HEK293T (cell line): Measurements from ENCODE around the gene PTP4A1.
"Not testable (repeated sequence)": the region's sequence is repeated elsewhere in the genome, so short reads cannot be mapped to it uniquely, and the experiment has no call there.

ENCODE experiments used
- CTCF ChIA-PET: fragments of 350-600 bp; formaldehyde crosslinking; extraction: SDS; loops from one replicate; lab custom pipeline; 2021; ENCODE audit warnings: antibody characterized with exemption, inconsistent platforms; lab: Yijun Ruan, JAX
- POLR2A ChIA-PET: fragments of 350-600 bp; formaldehyde crosslinking; extraction: SDS; loops from one replicate; lab custom pipeline; 2020; ENCODE audit warnings: antibody characterized with exemption, inconsistent platforms; lab: Yijun Ruan, JAX
- DNase-seq: peaks from one replicate; pipeline ENCODE4 v3.0.0; 2012; ENCODE audit warnings: mixed read lengths; ENCODE audit errors: extremely low spot score
- ARNT ChIP-seq: fragments of 450-650 bp; IDR thresholded peaks from 2 replicates; pipeline ENCODE4 v1.6.1; 2017; ENCODE audit warnings: mild to moderate bottlenecking
- BHLHE40 ChIP-seq: fragments of 450-650 bp; IDR thresholded peaks from 2 replicates; pipeline ENCODE4 v1.6.1; 2016; ENCODE audit warnings: mild to moderate bottlenecking, moderate library complexity, borderline replicate concordance
- CTBP1 ChIP-seq: fragments of 450-650 bp; IDR thresholded peaks from 2 replicates; pipeline ENCODE4 v1.6.1; 2016; ENCODE audit warnings: borderline replicate concordance
- ELF4 ChIP-seq: fragments of 450-650 bp; IDR thresholded peaks from 2 replicates; pipeline ENCODE4 v1.6.1; 2017; ENCODE audit warnings: antibody characterized with exemption
- FOXA1 ChIP-seq: fragments of 450-650 bp; IDR thresholded peaks from 2 replicates; pipeline ENCODE4 v1.6.1; 2016; ENCODE audit warnings: mild to moderate bottlenecking
- FOXK2 ChIP-seq: fragments of 450-650 bp; IDR thresholded peaks from 2 replicates; pipeline ENCODE4 v1.6.1; 2016; ENCODE audit warnings: mild to moderate bottlenecking
- FOXM1 ChIP-seq: fragments of 450-650 bp; IDR thresholded peaks from 2 replicates; pipeline ENCODE4 v1.6.1; 2017; ENCODE audit warnings: mild to moderate bottlenecking, borderline replicate concordance
- HDGF ChIP-seq: fragments of 450-650 bp; IDR thresholded peaks from 2 replicates; pipeline ENCODE4 v1.6.1; 2017; ENCODE audit warnings: antibody characterized with exemption, borderline replicate concordance
- L3MBTL2 ChIP-seq: fragments of 450-650 bp; conservative IDR thresholded peaks from 2 replicates; pipeline ENCODE4 v1.6.1; 2016; ENCODE audit warnings: mild to moderate bottlenecking
- LEF1 ChIP-seq: fragments of 450-650 bp; IDR thresholded peaks from 2 replicates; pipeline ENCODE4 v1.6.1; 2017; ENCODE audit warnings: mild to moderate bottlenecking, borderline replicate concordance
- NFRKB ChIP-seq: fragments of 450-650 bp; IDR thresholded peaks from 2 replicates; pipeline ENCODE4 v1.6.1; 2016; ENCODE audit warnings: mild to moderate bottlenecking, moderate library complexity
- SP1 ChIP-seq: fragments of 450-650 bp; IDR thresholded peaks from 2 replicates; pipeline ENCODE4 v1.6.1; 2017
- SUZ12 ChIP-seq: fragments of 450-650 bp; IDR thresholded peaks from 2 replicates; pipeline ENCODE4 v1.6.1; 2016; ENCODE audit warnings: mild to moderate bottlenecking
- TARDBP ChIP-seq: fragments of 450-650 bp; IDR thresholded peaks from 2 replicates; pipeline ENCODE4 v1.6.1; 2016
- ZNF384 ChIP-seq: fragments of 450-650 bp; IDR thresholded peaks from 2 replicates; pipeline ENCODE4 v1.6.1; 2016
- TF ChIP-seq, protein P1 (sequence below): fragments of 450-650 bp; IDR thresholded peaks from 2 replicates; pipeline ENCODE4 v1.6.1; 2016

PTP4A1 gene

DNA sequence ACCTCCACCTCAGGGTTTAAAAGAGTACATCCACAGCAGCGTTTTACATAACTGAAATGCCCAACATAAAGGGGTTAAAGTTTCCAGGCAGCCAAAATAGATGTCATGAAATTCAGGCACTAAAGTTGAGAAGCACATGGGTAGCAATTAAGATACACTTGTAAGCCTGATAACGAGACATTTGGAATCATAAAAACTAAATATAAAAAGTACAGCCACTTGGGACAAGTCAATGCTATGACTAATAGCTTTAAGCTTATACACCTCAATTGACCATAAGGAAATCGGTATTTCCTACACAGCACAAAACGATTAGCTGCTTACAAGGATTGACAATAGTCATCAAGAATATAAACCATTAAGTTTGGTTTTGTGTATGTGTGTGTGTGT, 11.8 kb downstream of the PTP4A1 start:
- CTCF ChIA-PET = interaction anchor here (1.1 to 1.4 kb wide), 2 partner anchors 10 to 14 kb away, joined by 3 to 5 read pairs; no protein-coding TSS in a partner anchor
- TF ChIP-seq ZNF384 (no peak), LEF1 (no peak), FOXA1 (no peak), HDGF (no peak), FOXK2 (no peak), TARDBP (no peak), SUZ12 (no peak), ARNT (no peak), FOXM1 (no peak), ELF4 (no peak), BHLHE40 (no peak), SP1 (no peak), L3MBTL2 (no peak), NFRKB (no peak)
- TF ChIP-seq, protein P1, sequence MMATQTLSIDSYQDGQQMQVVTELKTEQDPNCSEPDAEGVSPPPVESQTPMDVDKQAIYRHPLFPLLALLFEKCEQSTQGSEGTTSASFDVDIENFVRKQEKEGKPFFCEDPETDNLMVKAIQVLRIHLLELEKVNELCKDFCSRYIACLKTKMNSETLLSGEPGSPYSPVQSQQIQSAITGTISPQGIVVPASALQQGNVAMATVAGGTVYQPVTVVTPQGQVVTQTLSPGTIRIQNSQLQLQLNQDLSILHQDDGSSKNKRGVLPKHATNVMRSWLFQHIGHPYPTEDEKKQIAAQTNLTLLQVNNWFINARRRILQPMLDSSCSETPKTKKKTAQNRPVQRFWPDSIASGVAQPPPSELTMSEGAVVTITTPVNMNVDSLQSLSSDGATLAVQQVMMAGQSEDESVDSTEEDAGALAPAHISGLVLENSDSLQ = no peak
- POLR2A ChIA-PET = no interaction called here
- no peak for DNase-seq

DNA sequence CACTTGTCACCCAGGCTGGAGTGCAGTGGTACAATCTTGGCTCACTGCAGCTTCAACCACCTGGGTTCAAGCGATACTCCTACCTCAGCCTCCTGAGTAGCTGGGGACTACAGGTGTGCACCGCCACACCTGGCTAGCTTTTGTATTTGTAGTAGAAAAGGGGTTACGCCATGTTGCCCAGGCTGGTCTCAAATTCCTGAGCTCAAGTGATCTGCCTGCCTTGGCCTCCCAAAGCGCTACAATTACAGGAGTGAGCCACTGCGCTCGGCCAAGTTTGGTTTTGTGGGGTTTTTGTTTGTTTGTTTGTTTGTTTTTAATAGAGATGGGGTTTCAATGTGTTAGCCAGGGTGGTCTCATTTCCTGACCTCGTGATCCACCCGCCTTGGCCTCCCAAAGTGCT, 12.3 kb downstream of the PTP4A1 start:
- DNase-seq = no peak
- TF ChIP-seq ELF4 = no peak
- TF ChIP-seq HDGF = no peak
- no peak for TF ChIP-seq L3MBTL2
- TF ChIP-seq ARNT = no peak
- TF ChIP-seq FOXA1 = no peak
- TF ChIP-seq FOXM1 = no peak
- no peak for TF ChIP-seq FOXK2
- no peak for TF ChIP-seq LEF1
- TF ChIP-seq CTBP1 = no peak
- TF ChIP-seq ZNF384 = no peak
- TF ChIP-seq, protein P1 = no peak
- TF ChIP-seq SUZ12 = no peak
- no peak for TF ChIP-seq TARDBP
- TF ChIP-seq BHLHE40 = no peak
- no peak for TF ChIP-seq NFRKB
- no peak for TF ChIP-seq SP1
- ChIA-PET CTCF (interaction anchor here (1.4 kb wide), 1 partner anchor 10 kb away, joined by 5 read pairs; no protein-coding TSS in a partner anchor), POLR2A (no interaction called here)

DNA sequence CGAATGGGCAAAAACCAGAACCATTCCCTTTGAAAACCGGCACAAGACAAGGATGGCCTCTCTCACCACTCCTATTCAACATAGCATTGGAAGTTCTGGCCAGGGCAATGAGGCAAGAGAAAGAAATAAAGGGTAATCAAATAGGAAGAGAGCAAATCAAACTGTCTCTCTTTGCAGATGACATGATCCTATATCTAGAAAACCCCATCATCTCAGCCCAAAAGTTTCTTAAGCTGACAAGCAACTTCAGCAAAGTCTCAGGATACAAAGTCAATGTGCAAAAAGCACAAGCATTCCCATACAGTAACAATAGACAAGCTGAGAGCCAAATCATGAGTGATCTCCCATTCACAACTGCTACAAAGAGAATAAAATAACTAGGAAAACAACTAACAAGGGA, 13.4 kb downstream of the PTP4A1 start:
- POLR2A ChIA-PET = interaction anchor here (1.2 kb wide), 1 partner anchor 50 kb away, joined by 3 read pairs; the partner anchor contains the start of gene PHF3
- CTCF ChIA-PET, DNase-seq: not testable (repeated sequence)

DNA sequence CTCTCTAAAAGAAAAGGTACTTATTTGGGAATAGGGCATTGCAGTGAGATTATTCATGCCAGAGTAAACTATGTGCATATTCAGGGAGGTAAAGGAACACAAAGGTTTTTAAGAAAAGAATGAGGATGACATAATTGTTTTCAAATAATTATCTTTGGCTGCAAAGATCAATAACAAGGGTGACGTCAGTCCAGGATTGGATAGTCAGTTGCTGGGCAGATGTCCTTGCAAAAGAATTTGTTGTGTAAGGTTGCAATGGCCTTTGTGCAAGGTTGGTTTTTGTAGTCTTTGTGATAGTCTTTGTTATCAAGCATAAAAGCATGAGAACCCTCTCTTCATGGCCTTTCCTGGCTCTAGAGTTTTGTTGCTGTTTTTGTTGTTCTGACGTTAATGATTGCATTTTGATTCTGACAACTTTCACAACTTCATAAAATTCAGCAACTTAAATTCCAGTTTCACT, 17.7 kb downstream of the PTP4A1 start:
- no peak for TF ChIP-seq FOXA1
- no peak for TF ChIP-seq ARNT
- TF ChIP-seq SUZ12 = no peak
- no peak for TF ChIP-seq NFRKB
- no peak for TF ChIP-seq L3MBTL2
- TF ChIP-seq TARDBP = no peak
- ChIA-PET CTCF (no interaction called here), POLR2A (no interaction called here)
- DNase-seq = no peak

DNA sequence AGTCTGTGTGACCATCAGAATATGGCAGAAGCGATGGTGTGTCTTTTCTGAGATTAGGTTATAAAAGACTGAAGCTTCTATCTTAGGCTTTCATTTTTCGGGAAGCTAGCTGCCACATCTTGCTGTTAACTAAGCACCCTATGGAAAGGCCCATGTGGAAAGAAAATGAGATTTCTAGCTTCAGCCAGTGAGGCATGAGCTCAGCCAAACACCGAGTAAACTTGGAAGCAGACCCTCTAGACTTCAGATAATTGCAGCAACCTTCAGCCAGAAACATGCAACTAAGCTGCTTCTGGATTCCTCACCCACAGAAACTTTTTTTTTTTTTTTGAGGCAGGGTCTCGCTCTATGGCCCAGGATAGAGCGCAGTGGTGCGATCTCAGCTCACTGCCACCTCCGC, 20.6 kb downstream of the PTP4A1 start:
- ChIA-PET POLR2A (interaction anchor here (1.5 kb wide), 1 partner anchor 10 kb away, joined by 5 read pairs; no protein-coding TSS in a partner anchor), CTCF (interaction anchor here (0.6 kb wide), 1 partner anchor 28 kb away, joined by 6 read pairs; no protein-coding TSS in a partner anchor)
- TF ChIP-seq FOXK2 (no peak), NFRKB (no peak), TARDBP (no peak), SP1 (no peak), SUZ12 (no peak), FOXM1 (no peak), FOXA1 (no peak), HDGF (no peak), BHLHE40 (no peak), LEF1 (no peak), ELF4 (no peak), ZNF384 (no peak)
- TF ChIP-seq, protein P1 = no peak
- DNase-seq = no peak

DNA sequence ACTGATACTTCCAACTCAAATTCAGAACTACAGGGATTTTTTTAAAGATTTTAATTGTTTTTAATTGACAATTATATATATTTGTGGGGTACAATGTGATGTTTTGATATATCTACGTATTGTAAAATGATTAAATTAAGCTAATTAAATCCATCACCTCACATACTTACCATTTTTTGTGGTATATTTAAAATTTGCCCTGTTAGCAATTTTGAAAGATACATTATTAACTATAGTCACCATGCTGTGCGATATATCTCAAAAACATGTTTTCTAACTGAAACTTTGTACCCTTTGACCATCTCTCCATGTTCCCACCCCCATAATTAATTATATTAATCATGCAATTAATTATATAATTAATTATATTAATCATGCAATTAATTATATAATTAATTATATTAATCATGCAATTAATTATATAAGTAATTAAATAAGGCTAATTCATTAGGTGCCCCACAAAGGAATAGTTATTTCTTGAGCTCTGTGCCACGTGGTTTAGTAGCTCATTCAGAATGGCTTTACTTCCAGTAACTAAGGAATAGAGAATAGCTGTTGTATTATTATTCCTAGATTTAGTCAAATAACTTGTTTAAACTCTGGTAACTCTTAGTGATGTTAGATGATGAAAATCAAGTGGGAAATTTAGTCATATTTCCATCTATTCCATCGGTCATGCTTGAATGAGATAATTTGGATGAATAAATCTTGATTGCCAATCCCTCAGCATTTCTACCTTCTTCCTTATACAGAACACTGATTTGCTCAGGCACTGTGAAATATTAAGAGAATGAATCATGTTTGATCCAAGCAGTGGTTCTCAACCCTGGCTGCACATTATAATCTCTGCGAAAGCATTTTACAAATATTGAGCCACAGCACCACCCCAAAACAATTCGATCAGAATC, 25.1 kb downstream of the PTP4A1 start:
- TF ChIP-seq BHLHE40 = no peak
- peak; percentile 24; the same call in 1 of the 2 replicates for TF ChIP-seq L3MBTL2
- no peak for DNase-seq
- ChIA-PET POLR2A (interaction anchor here (0.6 to 2.2 kb wide), 3 partner anchors 11 to 38 kb away, joined by 3 to 22 read pairs (median 7); partner anchors contain the start of gene PHF3), CTCF (interaction anchor here (0.6 to 2.4 kb wide), 5 partner anchors 14 to 167 kb away, joined by 3 to 16 read pairs (median 4); partner anchors contain the start of gene PHF3)
